CD1c-positive myeloid dendritic cell (primary cell): ENCODE measurements around the gene PRR33.
"Not testable (repeated sequence)": the region's sequence is repeated elsewhere in the genome, so short reads cannot be mapped to it uniquely, and the experiment has no call there.

Experiments used
- DNase-seq: peaks from one replicate; pipeline ENCODE4 v3.0.0-alpha.2; 2016; ENCODE audit errors: extremely low spot score

Gene PRR33

GRCh38 chr11:1875851-1876301, 15.8 kb downstream of the PRR33 start:
- not testable (repeated sequence) for DNase-seq

GRCh38 chr11:1875093-1875850, 16.4 kb downstream of the PRR33 start:
- DNase-seq: no peak

DNA sequence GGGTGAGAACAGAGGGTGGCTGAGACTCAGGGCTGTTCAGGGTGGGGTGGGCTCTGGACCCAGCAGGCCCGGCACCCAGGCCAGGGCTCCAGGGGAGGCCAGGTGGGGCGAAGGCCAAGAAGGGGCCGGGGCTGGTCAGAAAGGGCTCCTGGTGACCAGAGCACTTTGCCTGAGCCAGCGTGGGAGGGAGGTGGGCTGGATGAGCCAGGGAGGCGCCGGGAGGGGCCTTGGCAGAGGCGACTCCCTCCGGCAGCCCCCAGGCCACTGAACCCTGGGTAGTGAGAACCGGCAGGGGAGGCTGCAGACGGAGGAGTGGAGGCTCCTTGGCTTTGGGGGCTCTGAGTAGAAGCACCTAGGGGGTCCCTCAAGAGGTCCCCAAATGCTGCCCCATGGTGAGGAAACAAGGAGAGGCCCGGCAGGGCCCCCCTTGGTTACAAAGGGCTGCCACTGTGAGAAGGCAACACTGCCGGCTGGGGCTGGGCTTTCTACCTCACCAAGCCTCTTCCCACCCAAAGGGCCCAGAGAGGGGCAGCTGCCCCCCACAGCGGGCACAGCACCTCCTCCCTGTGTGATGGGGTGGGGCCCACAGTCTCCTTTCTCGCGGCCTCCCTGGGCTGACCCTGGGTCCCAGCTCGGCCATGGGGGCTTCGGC, 17.1 kb downstream of the PRR33 start:
- DNase-seq: not testable (repeated sequence)

DNA sequence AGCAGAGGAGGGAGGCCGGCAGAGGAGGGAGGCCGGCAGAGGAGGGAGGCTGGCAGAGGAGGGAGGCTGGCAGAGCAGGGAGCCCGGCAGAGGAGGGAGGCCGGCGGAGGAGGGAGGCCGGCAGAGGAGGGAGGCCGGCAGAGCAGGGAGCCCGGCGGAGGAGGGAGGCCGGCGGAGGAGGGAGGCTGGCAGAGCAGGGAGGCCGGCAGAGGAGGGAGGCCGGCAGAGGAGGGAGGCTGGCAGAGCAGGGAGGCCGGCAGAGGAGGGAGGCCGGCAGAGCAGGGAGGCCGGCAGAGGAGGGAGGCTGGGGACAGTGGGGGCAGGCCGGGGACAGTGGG, 17.9 kb downstream of the PRR33 start:
- DNase-seq: not testable (repeated sequence)

- no peak for DNase-seq
These were observed 18.5 kb downstream of the PRR33 start for GRCh38 chr11:1873048-1873812.

DNA sequence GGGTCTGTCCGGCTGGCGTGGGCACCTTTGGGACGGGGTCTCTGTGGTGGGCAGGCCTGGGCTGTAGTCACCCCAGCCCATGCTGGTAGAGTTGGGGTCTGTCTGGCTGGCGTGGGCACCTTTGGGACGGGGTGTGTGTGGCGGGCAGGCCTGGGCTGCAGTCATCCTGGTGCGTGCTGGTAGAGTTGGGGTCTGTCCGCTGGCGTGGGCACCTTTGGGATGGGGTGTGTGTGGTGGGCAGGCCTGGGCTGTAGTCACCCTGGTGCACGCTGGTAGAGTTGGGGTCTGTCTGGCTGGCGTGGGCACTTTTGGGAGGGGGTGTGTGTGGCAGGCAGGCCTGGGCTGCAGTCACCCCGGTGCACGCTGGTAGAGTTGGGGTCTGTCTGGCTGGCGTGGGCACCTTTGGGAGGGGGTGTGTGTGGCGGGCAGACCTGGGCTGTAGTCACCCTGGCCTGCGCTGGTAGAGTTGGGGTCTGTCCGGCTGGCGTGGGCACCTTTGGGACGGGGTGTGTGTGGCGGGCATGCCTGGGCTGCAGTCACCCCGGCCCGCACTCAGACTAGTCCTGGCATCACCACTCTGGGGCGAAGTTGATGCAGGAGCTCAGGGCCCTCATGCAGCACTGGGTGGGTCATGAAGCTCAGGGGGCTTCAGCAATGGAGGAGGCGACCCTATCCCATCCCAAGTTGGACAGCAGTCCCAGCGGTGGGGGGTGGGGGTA, 19.3 kb downstream of the PRR33 start:
- no peak for DNase-seq

DNA sequence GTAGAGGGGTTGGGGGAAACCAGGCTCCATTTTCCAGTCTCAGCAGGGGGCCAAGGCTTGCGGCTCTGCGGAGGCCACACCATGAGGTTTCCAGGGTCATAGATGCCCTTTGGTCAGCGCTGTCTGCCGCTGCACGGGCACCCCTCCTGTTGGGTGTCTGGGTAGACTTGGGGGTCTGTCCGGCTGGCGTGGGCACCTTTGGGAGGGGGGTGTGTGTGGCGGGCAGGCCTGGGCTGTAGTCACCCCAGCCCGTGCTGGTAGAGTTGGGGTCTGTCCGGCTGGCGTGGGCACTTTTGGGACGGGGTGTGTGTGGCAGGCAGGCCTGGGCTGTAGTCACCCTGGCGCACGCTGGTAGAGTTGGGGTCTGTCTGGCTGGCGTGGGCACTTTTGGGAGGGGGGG, 20.2 kb downstream of the PRR33 start:
- no peak for DNase-seq

GRCh38 chr11:1870721-1871466, 20.8 kb downstream of the PRR33 start:
- peak; percentile 38 for DNase-seq

DNA sequence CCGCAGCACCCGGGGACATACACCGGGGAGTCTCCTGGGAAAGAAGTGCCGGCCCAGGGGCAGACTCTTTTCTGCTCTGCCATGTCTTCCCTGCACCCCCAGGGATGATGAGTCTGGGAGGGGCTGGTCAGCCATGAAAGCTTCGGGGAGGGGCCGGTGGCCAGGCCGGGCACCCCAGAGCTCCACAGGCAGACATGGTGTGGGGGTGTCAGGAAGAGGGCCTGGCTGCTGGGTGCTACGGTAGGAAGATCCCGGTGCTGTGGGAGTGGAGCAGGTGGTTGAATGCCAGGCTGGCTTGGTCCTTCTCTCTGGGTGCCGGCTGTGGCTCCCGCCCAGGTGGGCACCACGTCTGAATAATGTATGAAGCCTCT, 21.4 kb downstream of the PRR33 start:
- no peak for DNase-seq

GRCh38 chr11:1869427-1870325, 22.0 kb downstream of the PRR33 start:
- no peak for DNase-seq

DNA sequence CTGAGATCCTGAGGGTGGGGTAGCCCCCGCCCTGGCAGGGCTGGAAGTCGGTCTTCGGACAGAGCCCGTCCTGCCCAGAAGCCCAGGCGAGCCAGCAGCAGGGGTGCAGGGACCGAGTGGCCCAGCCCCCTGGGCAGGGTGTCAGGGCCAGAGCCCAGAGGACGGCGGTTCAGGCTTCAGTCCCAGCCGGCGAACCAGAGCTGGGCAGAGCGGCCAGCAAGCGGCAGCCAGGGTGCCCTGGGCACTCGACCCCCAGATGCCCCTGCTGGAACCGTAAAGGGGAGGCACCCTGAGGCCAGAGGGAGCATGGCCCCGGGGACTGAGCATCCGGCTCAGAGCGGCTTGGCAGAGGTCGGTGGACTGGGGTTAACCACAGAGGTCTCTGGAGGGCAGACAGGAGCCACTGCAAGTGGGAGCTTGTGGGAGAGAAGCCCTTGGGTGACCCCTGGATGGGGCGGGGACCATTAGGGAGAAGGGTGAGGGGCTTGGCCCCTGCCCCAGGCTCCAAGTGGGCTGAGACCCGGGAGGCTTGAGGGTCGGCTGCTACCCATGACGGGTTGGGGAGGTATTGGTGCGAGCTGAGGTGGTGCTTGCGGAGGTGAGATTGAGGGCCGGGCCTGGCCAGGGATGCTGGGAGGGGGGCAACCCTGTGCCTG, 22.9 kb downstream of the PRR33 start:
- no peak for DNase-seq

DNA sequence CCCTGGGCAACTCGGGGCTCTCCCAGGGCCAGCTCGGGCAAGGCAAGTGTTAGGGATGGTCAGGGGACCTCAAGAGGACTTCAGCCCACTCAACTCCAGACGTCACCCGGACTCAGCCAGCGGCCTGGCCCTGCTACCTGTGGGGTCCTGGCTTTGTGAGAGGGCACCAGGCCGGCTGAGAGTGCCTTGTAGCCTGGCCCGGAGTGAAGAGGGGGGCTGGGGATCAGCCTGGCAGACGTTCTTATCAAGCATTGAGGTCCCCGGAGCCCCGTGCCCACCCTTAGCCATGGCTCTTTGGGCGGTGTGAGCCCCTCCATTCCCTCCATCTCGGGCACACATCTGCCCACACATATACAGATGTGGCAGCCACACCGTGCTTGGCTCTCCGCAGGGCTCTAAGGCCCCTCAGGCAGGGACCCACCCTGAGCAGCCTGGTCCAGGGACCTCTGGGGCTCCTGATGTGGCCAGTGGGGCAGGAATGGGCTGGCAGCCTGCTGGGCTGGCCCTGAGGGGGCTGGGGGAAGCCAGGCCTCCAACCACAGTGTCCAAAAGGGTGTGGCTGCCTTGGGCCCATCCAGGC, 23.5 kb downstream of the PRR33 start:
- DNase-seq: no peak

DNA sequence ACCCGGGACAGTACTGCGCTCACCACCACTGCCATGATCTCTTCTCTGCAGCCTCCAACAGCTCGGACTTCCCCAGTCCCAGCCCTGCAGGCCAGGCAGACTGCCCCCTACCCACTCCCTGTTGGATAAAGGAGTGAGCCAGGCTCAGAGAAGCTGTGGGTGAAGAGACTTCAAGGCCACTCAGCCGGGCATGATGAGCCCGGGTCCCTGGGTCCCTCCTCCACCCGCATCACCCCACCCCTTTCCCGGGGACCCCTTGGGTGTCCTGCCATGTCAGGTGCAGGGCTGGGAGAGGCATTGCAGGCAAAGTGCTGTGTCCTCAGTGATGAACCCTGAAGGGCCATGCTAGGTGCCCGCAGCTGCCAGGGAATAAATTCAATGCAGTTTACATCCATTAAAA, 24.3 kb downstream of the PRR33 start:
- no peak for DNase-seq

GRCh38 chr11:1866776-1867175, 24.9 kb downstream of the PRR33 start:
- DNase-seq: no peak

DNA sequence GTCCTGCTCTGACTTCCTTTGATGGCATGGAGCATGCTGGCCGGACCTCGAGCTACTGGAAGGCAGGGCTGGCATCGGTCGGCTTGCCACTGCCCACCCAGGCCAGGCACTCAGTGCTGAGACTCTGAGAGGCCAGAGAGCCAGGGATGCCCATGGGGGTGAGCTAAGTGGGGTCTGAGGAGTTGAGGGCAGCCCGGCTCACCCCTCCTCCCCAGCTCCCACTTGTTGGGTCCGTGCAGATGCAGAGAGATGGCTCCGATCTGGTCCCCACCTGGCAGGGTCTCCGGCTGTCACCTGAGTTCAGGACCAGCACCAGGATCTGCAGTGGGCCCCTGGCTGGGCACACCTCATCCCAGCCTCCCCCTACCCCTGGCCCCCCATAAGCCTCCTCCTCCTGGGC, 25.5 kb downstream of the PRR33 start:
- DNase-seq: no peak

DNA sequence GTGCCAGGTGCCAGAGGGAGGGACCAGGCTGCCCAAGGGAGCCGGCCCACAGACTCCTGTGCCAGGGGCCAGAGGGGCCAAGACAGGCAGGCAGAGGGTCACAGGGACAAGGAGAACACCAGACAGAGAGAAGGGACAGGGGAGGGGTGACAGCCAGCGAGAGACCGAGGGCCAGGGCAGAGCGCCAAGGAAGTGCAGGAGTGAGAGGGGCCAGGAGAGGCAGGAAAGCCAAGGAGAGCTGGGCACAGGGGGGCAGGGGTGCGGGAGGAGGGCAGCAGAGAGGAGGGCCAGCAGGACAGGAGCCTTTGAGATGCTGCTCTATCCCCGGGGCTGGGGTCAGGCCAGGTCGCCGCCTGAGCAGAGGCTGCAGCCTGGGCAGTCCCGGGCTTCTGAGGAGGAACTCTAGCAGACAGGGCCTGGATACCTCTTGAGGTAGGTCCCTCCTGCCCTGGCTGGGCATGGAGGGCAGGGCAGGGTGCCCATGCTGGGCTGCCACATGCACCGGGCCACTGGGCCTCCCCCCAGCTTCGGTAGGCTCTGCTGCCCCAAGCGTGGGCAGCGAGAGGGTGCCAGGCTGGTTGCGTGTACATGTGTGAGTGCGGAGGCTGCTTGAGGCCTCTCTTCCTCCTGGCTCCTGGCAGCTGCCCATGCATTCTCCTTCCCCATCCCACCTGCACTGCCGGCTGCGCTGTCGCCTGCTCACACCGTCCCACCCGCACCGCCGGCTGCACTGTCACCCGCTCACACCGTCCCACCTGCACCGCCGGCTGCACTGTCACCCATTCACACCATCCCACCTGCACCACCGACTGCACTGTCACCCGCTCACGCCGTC, 26.6 kb downstream of the PRR33 start:
- DNase-seq: no peak

DNA sequence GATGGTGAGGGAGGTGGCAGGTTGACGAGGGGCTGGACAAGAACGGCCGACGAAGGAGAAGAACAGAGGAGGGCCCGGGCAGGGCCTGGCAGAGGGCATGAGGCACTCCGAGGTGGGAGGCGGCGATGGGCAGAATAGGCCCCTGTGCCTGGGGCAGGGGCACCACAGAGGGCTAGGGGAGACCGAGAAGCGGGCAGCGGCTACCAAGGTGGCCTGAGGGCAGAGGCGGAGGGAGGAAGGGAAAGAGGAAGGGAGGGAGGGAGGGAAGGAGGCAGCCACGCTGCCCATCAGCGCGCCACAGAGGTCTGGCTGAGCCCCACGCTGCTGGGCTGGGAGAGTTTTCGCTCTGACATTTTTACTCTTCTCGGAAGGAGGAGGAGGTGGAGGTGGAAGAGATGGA, 27.5 kb downstream of the PRR33 start:
- DNase-seq: no peak

DNA sequence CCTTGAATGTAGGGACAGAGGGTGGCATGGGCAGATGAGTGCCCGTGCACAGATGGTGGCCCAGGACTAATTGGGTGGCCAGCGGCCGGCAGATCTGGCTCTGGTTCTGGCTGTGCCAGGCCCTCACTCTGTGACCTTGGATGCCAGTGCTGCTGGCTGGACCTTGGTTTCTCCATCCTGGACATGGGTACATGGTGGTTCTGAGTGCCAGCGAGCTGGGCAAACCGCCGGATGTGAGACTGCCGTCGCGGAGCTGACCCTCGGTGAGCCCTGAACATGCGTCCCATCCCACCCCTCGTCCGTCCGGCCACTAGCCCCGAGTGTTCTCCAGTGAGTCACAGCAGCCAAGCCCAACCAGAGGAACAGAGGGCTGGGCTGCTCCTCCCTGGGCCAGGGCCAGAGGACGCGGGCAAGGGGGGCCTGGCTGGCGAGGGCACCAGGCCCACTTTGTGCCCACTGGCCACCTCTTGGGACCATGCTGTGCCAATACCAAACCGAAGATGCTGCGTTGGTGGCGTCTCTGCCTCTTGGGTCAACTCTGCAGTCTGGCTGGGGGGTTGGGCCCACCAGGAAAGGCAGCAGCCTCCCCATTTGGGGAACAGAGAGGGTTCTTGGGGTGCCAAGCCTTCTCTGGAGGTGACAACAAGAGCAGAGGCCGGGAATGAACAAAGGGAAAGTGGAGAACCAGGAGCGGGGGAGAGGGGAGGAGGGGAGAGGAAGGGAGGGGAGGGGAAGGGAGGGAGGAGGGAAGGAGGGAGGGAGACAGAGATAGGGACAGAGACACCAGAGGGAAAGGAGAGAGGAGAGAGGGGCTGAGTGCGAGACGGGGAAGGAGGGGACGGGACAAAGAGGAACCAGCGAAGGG, 28.1 kb downstream of the PRR33 start:
- peak; percentile 54 for DNase-seq
